Smooth muscle cell (in vitro differentiated cells): ENCODE measurements around the gene DIS3L. TPM values are rescaled to one million over a fixed set of nuclear protein-coding genes. Genes with fewer than 3 reads are reported as not detected.
"Not testable (repeated sequence)": the region's sequence is repeated elsewhere in the genome, so short reads cannot be mapped to it uniquely, and the experiment has no call there.

Source experiments
- DNase-seq: peaks from one replicate; lab custom pipeline; 2025; ENCODE audit not compliant: unreplicated experiment; lab: John Stamatoyannopoulos, UW
- H2AFZ ChIP-seq: fragments of 200-600 bp; sonication (generic); 2 replicates; pipeline ENCODE4 v1.6.0; 2016; ENCODE audit warnings: antibody characterized with exemption, low read depth, mild to moderate bottlenecking
- H3F3A ChIP-seq: fragments of 200-600 bp; sonication (generic); 2 replicates; pipeline ENCODE4 v1.6.0; 2017; ENCODE audit warnings: antibody characterized with exemption, low read depth
- H3K27ac ChIP-seq: fragments of 200-600 bp; sonication (generic); 2 replicates; pipeline ENCODE4 v1.5.1; 2016; ENCODE audit warnings: low read depth, mild to moderate bottlenecking
- H3K27me3 ChIP-seq: fragments of 200-600 bp; sonication (generic); 2 replicates; pipeline ENCODE4 v1.6.1; 2016; ENCODE audit warnings: low read depth, mild to moderate bottlenecking
- H3K36me3 ChIP-seq: fragments of 200-600 bp; sonication (generic); 2 replicates; pipeline ENCODE4 v1.5.1; 2016; ENCODE audit warnings: low read depth
- H3K4me1 ChIP-seq: fragments of 200-600 bp; sonication (generic); 2 replicates; pipeline ENCODE4 v1.5.1; 2016; ENCODE audit warnings: low read depth
- H3K4me2 ChIP-seq: fragments of 200-600 bp; sonication (generic); 2 replicates; pipeline ENCODE4 v1.6.0; 2016; ENCODE audit warnings: mild to moderate bottlenecking
- H3K4me3 ChIP-seq: fragments of 200-600 bp; sonication (generic); 2 replicates; pipeline ENCODE4 v1.5.1; 2016; ENCODE audit warnings: mild to moderate bottlenecking
- H3K79me2 ChIP-seq: fragments of 200-600 bp; sonication (generic); 2 replicates; pipeline ENCODE4 v1.6.0; 2016; ENCODE audit warnings: low read depth, mild to moderate bottlenecking
- H3K9ac ChIP-seq: fragments of 200-600 bp; sonication (generic); 2 replicates; pipeline ENCODE4 v1.6.0; 2016; ENCODE audit warnings: low read depth
- H3K9me3 ChIP-seq: fragments of 200-600 bp; sonication (generic); replicated peaks from 2 replicates; pipeline ENCODE4 v1.5.1; 2016; ENCODE audit warnings: low read depth
- H4K20me1 ChIP-seq: fragments of 200-600 bp; sonication (generic); 2 replicates; pipeline ENCODE4 v1.6.0; 2016; ENCODE audit warnings: low read depth
- WGBS: methylation state at CpG from one replicate; pipeline ENCODE4 v1.1.7; 2016; ENCODE audit warnings: low lambda C conversion rate; 5-methylcytosine and 5-hydroxymethylcytosine counted together
- polyA plus RNA-seq: library from polyadenylated mRNA; unstranded; fragments of >200 nt; fragmentation: Nextera tagmentation; extraction: Ambion mirVana; gene quantifications from 2 replicates; pipeline ENCODE4 v1.2.1, GENCODE V29; 2016
- total RNA-seq: library from RNA; depleted of rRNA; stranded (reverse); fragments of >200 nt; gene quantifications from 2 replicates; pipeline ENCODE4 v1.2.3, GENCODE V29; 2014
- TF ChIP-seq, protein P1 (sequence below): fragments of 200-600 bp; sonication (generic); IDR thresholded peaks from 2 replicates; pipeline ENCODE4 v1.5.1; 2017; ENCODE audit warnings: borderline replicate concordance, mild to moderate bottlenecking, antibody characterized with exemption; ENCODE audit not compliant: insufficient read depth, poor library complexity, severe bottlenecking

DIS3L gene
- total and polyA plus RNA-seq, 2 experiments from 2014 or later = 10.5 to 15.2 TPM

DNA sequence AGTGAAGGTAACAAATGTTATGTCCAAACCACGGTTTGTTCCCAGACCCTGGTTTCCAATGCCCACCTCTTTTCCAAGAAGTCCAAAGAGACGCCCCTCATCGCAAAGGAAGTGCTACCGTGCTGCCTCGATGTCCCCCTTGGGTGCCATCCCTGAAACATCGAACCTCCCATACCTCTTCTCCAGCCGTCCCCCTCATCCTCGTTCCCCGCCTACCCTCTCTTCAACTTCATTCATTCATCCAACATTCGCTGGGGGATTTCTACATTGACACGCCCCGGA lies 62.6 kb downstream of the DIS3L start:
- H3K27me3 ChIP-seq = no peaks in the 10 kb centered on the region
- H3K4me2 ChIP-seq = peak overlapping the region; percentile 95
- peak overlapping the region; percentile 78 for H3K9ac ChIP-seq
- peaks cover 6% of the 10 kb centered on the region for H3K4me1 ChIP-seq
- peak overlapping the region; percentile 88 for H2AFZ ChIP-seq
- no peaks in the 10 kb centered on the region for H3F3A ChIP-seq
- 13% methylated on average over 12 of the region's 12 CpGs for WGBS
- H3K4me3 ChIP-seq = peak overlapping the region; percentile 66
- H3K36me3 ChIP-seq = peaks cover 4% of the 10 kb centered on the region
- no peaks in the 10 kb centered on the region for H3K79me2 ChIP-seq
- TF ChIP-seq, protein P1, sequence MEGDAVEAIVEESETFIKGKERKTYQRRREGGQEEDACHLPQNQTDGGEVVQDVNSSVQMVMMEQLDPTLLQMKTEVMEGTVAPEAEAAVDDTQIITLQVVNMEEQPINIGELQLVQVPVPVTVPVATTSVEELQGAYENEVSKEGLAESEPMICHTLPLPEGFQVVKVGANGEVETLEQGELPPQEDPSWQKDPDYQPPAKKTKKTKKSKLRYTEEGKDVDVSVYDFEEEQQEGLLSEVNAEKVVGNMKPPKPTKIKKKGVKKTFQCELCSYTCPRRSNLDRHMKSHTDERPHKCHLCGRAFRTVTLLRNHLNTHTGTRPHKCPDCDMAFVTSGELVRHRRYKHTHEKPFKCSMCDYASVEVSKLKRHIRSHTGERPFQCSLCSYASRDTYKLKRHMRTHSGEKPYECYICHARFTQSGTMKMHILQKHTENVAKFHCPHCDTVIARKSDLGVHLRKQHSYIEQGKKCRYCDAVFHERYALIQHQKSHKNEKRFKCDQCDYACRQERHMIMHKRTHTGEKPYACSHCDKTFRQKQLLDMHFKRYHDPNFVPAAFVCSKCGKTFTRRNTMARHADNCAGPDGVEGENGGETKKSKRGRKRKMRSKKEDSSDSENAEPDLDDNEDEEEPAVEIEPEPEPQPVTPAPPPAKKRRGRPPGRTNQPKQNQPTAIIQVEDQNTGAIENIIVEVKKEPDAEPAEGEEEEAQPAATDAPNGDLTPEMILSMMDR = no peak
- peak overlapping the region; percentile 30 for H3K27ac ChIP-seq
- DNase-seq = no peak
- no peaks in the 10 kb centered on the region for H3K9me3 ChIP-seq
- no peaks in the 10 kb centered on the region for H4K20me1 ChIP-seq

GRCh38 chr15:66356359-66357236 lies 63.2 kb downstream of the DIS3L start, which contains the start of gene TIPIN:
Gene TIPIN (minus strand): TSS chr15:66356685. CDS start chr15:66352947, 3,738 bp downstream.
- Histone ChIP-seq H3K4me3 (peak within 1 kb of the TSS; percentile 66), H3K9ac (peak within 1 kb of the TSS; percentile 78), H4K20me1 (no peaks in the 10 kb centered on the region), H3F3A (no peaks in the 10 kb centered on the region), H2AFZ (peak within 1 kb of the TSS; percentile 88), H3K79me2 (no peaks in the 10 kb centered on the region), H3K4me2 (peak within 1 kb of the TSS; percentile 95), H3K27me3 (no peaks in the 10 kb centered on the region), H3K4me1 (peaks cover 6% of the 10 kb centered on the region), H3K9me3 (no peaks in the 10 kb centered on the region), H3K36me3 (no peaks in the 10 kb centered on the region), H3K27ac (peak within 1 kb of the TSS; percentile 30)
- TF ChIP-seq, protein P1 = no peak
- peak; percentile 81 for DNase-seq
- WGBS = 8% methylated on average over 51 of the region's 51 CpGs

DNA sequence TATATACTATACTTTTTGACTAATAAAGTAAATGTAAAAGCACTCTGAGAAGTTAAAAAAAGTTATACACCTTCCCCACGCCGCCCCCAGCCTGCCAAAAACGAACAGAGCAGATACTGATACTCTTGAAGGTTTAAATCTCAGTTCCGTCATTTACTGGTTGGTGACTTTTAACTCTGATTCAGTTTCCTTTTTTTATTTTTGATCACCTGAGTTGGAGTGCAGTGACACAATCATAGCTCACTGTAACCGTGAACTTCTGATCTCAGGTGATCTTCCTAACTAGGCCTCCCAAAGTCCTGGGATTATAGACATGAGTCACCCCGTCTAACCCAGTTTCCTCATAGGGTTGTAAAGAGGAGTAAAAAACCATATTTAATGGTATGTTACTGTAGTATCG lies 66.4 kb downstream of the DIS3L start:
- Histone ChIP-seq H2AFZ (no peak overlapping the region), H3K4me2 (no peak overlapping the region), H3K4me1 (peaks cover 6% of the 10 kb centered on the region), H3K79me2 (no peaks in the 10 kb centered on the region), H3K27me3 (no peaks in the 10 kb centered on the region), H4K20me1 (no peaks in the 10 kb centered on the region), H3K9ac (no peak overlapping the region), H3F3A (no peaks in the 10 kb centered on the region), H3K4me3 (no peak overlapping the region), H3K9me3 (no peaks in the 10 kb centered on the region), H3K27ac (peak overlapping the region; percentile 65), H3K36me3 (no peaks in the 10 kb centered on the region)
- no peak for DNase-seq
- TF ChIP-seq, protein P1 = no peak
- WGBS = 71% methylated on average over 7 of the region's 7 CpGs

GRCh38 chr15:66361745-66362460 lies 68.5 kb downstream of the DIS3L start:
- not testable (repeated sequence) for H3K36me3 ChIP-seq, DNase-seq, H3K4me1 ChIP-seq, H3K27me3 ChIP-seq, H3K27ac ChIP-seq, H4K20me1 ChIP-seq, H2AFZ ChIP-seq, H3F3A ChIP-seq, H3K4me3 ChIP-seq, H3K9ac ChIP-seq, H3K9me3 ChIP-seq, H3K4me2 ChIP-seq, H3K79me2 ChIP-seq
- WGBS = 88% methylated on average over 14 of the region's 15 CpGs
